SK-N-MC (cell line): ENCODE measurements around the gene ANKEF1.

ENCODE experiments used
- EZH2 ChIP-seq: fragments of 200-600 bp; sonication (generic); IDR thresholded peaks from one replicate; pipeline ENCODE4 v1.6.1; 2017; ENCODE audit warnings: antibody characterized with exemption
- FOXP2 ChIP-seq: optimal IDR thresholded peaks from 2 replicates; pipeline ENCODE3; 2011; ENCODE audit warnings: mild to moderate bottlenecking, moderate library complexity; ENCODE audit not compliant: insufficient read depth; ENCODE audit errors: extremely low read length, control extremely low read depth
- POLR2AphosphoS5 ChIP-seq: IDR thresholded peaks from 2 replicates; pipeline ENCODE4 v1.6.1; 2012; ENCODE audit warnings: mild to moderate bottlenecking, low read depth, low read length, borderline replicate concordance

DNA sequence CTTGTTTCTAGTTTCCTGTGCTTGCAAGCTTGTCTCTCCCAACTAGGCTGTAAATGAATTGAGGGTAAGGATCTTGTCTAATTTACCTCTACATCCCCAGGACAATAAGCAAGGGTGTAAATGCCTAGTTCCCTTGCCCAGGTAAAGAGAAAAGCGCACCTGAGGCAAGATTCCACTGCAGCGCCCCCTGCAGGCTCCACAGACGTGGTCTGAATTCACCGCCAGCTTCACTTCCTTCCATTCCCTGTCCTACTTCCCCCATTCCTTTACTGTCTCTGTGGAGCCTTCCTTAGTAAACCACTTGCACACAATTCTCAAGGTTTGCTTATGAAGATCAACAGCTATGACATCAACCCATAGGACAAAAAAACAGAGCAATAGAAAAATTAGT, 42.3 kb downstream of the ANKEF1 start:
- TF ChIP-seq EZH2 (no peak), POLR2AphosphoS5 (no peak), FOXP2 (no peak)
